Activated B cell treated with CpG ODN at 0.5 μM for 24 hours (primary cell): Measurements from ENCODE around the gene EPN3. TPM values are rescaled to one million over a fixed set of nuclear protein-coding genes. Genes with fewer than 3 reads are reported as not detected.

Experiments
- ATAC-seq: fragments of 200-7000 bp; cut with Tn5 transposase; one replicate; pipeline ENCODE4 v1.10.0; 2021; ENCODE audit warnings: low read depth, mild to moderate bottlenecking, moderate library complexity
- CTCF ChIA-PET: fragments of 350-600 bp; sonication (Branson Sonifier 250); formaldehyde crosslinking; loops from one replicate; lab custom pipeline; 2021; ENCODE audit warnings: antibody characterized with exemption; lab: Charles Lee
- POLR2A ChIA-PET: fragments of 350-600 bp; sonication (Branson Sonifier 250); formaldehyde crosslinking; loops from one replicate; lab custom pipeline; 2021; ENCODE audit warnings: antibody characterized with exemption; lab: Charles Lee
- DNase-seq: peaks from one replicate; pipeline ENCODE4 v3.0.0; 2022
- H3K27ac Mint-ChIP-seq: one replicate; pipeline ENCODE4 v1.8.0; 2020; ENCODE audit warnings: mixed read lengths
- H3K27me3 Mint-ChIP-seq: one replicate; pipeline ENCODE4 v1.8.0; 2021; ENCODE audit warnings: mixed read lengths
- H3K36me3 Mint-ChIP-seq: one replicate; pipeline ENCODE4 v1.8.0; 2021; ENCODE audit warnings: low read depth, mixed read lengths
- H3K4me1 Mint-ChIP-seq: one replicate; pipeline ENCODE4 v1.8.0; 2021; ENCODE audit warnings: mixed read lengths
- H3K4me3 Mint-ChIP-seq: one replicate; pipeline ENCODE4 v1.8.0; 2020; ENCODE audit warnings: mild to moderate bottlenecking, mixed read lengths
- H3K9me3 Mint-ChIP-seq: one replicate; pipeline ENCODE4 v1.8.0; 2020; ENCODE audit warnings: mixed read lengths
- CTCF ChIP-seq: fragments of 200-600 bp; IDR thresholded peaks from one replicate; pipeline ENCODE4 v1.8.0; 2022; ENCODE audit warnings: antibody characterized with exemption, mild to moderate bottlenecking
- intact Hi-C: fragments of 100-400 bp; cut with micrococcal nuclease; formaldehyde crosslinking; loops from one replicate; pipeline ENCODE4 v1.15.1; 2024
- total RNA-seq: library from RNA; stranded (reverse); gene quantifications from 2 replicates; pipeline ENCODE4 v1.2.3, GENCODE V29; 2022

EPN3 gene
- total RNA-seq, 1 donor from 2014 or later: not detected

- H3K4me3 Mint-ChIP-seq: no peak overlapping the region
- H3K4me1 Mint-ChIP-seq: no peaks in the 10 kb centered on the region
- H3K27ac Mint-ChIP-seq: no peak overlapping the region
- TF ChIP-seq CTCF: no peak
- H3K36me3 Mint-ChIP-seq: no peaks in the 10 kb centered on the region
- DNase-seq (no peak), ATAC-seq (no peak)
- ChIA-PET POLR2A (no interaction called here), CTCF (no interaction called here)
- no peaks in the 10 kb centered on the region for H3K9me3 Mint-ChIP-seq
- peaks cover 31% of the 10 kb centered on the region for H3K27me3 Mint-ChIP-seq
- intact Hi-C loops: no loop called here
Measured at GRCh38 chr17:50575581-50576210, 43.2 kb downstream of the EPN3 start.

GRCh38 chr17:50576864-50577263 lies 44.3 kb downstream of the EPN3 start:
- H3K36me3 Mint-ChIP-seq: no peaks in the 10 kb centered on the region
- DNase-seq (no peak), ATAC-seq (no peak)
- no peak for TF ChIP-seq CTCF
- no peaks in the 10 kb centered on the region for H3K9me3 Mint-ChIP-seq
- intact Hi-C loops: no loop called here
- no peak overlapping the region for H3K4me3 Mint-ChIP-seq
- peaks cover 27% of the 10 kb centered on the region for H3K27me3 Mint-ChIP-seq
- ChIA-PET POLR2A (no interaction called here), CTCF (no interaction called here)
- H3K4me1 Mint-ChIP-seq: no peaks in the 10 kb centered on the region
- H3K27ac Mint-ChIP-seq: no peak overlapping the region

GRCh38 chr17:50577451-50577954 lies 45.0 kb downstream of the EPN3 start:
- H3K4me3 Mint-ChIP-seq: no peak overlapping the region
- no peaks in the 10 kb centered on the region for H3K36me3 Mint-ChIP-seq
- POLR2A ChIA-PET: no interaction called here
- H3K27ac Mint-ChIP-seq: no peak overlapping the region
- peaks cover 27% of the 10 kb centered on the region for H3K27me3 Mint-ChIP-seq
- H3K9me3 Mint-ChIP-seq: no peaks in the 10 kb centered on the region
- intact Hi-C loops: no loop called here
- ATAC-seq (no peak), DNase-seq (no peak)
- TF ChIP-seq CTCF: no peak
- H3K4me1 Mint-ChIP-seq: no peaks in the 10 kb centered on the region
- CTCF ChIA-PET: no interaction called here

GRCh38 chr17:50578173-50578572 lies 45.6 kb downstream of the EPN3 start:
- Mint-ChIP-seq H3K4me3 (no peak overlapping the region), H3K4me1 (no peaks in the 10 kb centered on the region), H3K27ac (no peak overlapping the region), H3K9me3 (no peaks in the 10 kb centered on the region), H3K36me3 (no peaks in the 10 kb centered on the region), H3K27me3 (peaks cover 28% of the 10 kb centered on the region)
- POLR2A ChIA-PET: no interaction called here
- CTCF ChIA-PET: no interaction called here
- intact Hi-C loops: no loop called here
- DNase-seq (no peak), ATAC-seq (no peak)
- no peak for TF ChIP-seq CTCF

GRCh38 chr17:50579399-50579798 lies 46.9 kb downstream of the EPN3 start:
- no peak for ATAC-seq

More at GRCh38 chr17:50579399-50579798, 46.9 kb downstream of the EPN3 start:
- ChIA-PET POLR2A (no interaction called here), CTCF (no interaction called here)
- H3K27me3 Mint-ChIP-seq: peaks cover 35% of the 10 kb centered on the region
- DNase-seq: no peak
- intact Hi-C loops: no loop called here
- no peak overlapping the region for H3K27ac Mint-ChIP-seq
- H3K4me3 Mint-ChIP-seq: no peak overlapping the region
- no peaks in the 10 kb centered on the region for H3K9me3 Mint-ChIP-seq
- no peak for TF ChIP-seq CTCF
- H3K36me3 Mint-ChIP-seq: no peaks in the 10 kb centered on the region
- no peaks in the 10 kb centered on the region for H3K4me1 Mint-ChIP-seq
